Fibroblast of pulmonary artery (primary cell): ENCODE data around the gene TMEM115.
A peak's percentile ranks its signal among the peaks of the same experiment; 100 is the strongest.

Experiments
- DNase-seq: peaks from one replicate; pipeline ENCODE4 v3.0.0-alpha.2; 2010; ENCODE audit warnings: low read depth
- H3K4me3 ChIP-seq: replicated peaks from 2 replicates; pipeline ENCODE4 v1.5.1; 2011; ENCODE audit warnings: low read depth, mild to moderate bottlenecking, control low read depth, low read length, moderate library complexity
- CTCF ChIP-seq: IDR thresholded peaks from 2 replicates; pipeline ENCODE4 v1.5.1; 2011; ENCODE audit warnings: mild to moderate bottlenecking, control low read depth, low read length, inconsistent platforms; ENCODE audit errors: missing control alignments

Gene TMEM115

GRCh38 chr3:50352781-50353180 lies 6.5 kb downstream of the TMEM115 start:
- no peak for DNase-seq
- no peak overlapping the region for H3K4me3 ChIP-seq
- TF ChIP-seq CTCF, result peak; percentile 22

- no peak for DNase-seq
- TF ChIP-seq CTCF, result no peak
- H3K4me3 ChIP-seq, result peak overlapping the region; percentile 92
Measured at GRCh38 chr3:50351323-50351697, 8.0 kb downstream of the TMEM115 start.

DNA sequence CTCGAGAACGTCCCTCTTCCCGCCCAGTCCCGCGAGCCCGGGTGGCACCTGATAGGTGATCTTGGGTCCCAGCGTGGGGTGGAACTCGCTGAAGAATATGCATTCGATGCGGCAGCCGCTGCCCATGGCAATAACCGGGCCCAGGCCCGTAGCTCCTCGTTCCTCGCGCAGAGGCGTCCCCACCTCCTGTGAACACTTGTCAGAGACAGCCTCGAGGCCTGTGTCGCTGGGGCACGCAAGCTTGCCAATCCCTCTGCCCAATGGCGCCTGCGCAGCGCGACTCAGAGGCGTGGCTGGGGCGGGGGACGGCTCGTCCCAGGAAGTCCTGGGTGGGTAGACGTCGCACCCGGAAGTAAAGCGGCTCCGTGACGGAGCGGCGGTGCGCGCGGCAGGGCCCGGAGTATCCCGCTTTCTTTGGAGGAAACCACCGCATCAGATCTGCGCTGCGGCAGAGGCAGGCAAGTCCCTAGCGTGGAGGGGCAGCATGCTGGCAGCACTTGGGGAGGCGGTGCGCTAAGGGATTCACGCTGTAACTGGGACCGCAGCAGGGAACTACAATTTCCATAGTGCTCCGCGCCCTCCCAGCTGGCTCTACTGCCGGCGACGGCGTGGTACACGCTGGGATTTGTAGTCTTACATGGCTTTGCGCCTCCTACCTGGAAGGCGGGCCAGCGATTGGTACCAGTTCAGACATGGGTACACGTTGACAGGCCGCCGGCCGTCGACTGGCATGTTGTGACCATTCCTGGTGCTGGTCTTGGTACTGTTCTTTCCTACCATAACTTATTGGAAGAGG lies 8.6 kb downstream of the TMEM115 start, which contains the start of the genes CYB561D2 and NPRL2:
Gene CYB561D2, plus strand, starts transcription at position 336 of the 796 bp plus-strand sequence. CDS start 572 bp downstream, outside the sequence.
Gene NPRL2, minus strand, starts transcription at position 249 of the 796 bp plus-strand sequence. Its CDS starts 123 bp downstream, at position 126.
- no peak for TF ChIP-seq CTCF
- peak within 1 kb of the TSS; percentile 92 for H3K4me3 ChIP-seq
- DNase-seq, result peak; percentile 90

- H3K4me3 ChIP-seq, result peak overlapping the region; percentile 92
- no peak for DNase-seq
- no peak for TF ChIP-seq CTCF
Measured at GRCh38 chr3:50350213-50350526, 9.2 kb downstream of the TMEM115 start.

DNA sequence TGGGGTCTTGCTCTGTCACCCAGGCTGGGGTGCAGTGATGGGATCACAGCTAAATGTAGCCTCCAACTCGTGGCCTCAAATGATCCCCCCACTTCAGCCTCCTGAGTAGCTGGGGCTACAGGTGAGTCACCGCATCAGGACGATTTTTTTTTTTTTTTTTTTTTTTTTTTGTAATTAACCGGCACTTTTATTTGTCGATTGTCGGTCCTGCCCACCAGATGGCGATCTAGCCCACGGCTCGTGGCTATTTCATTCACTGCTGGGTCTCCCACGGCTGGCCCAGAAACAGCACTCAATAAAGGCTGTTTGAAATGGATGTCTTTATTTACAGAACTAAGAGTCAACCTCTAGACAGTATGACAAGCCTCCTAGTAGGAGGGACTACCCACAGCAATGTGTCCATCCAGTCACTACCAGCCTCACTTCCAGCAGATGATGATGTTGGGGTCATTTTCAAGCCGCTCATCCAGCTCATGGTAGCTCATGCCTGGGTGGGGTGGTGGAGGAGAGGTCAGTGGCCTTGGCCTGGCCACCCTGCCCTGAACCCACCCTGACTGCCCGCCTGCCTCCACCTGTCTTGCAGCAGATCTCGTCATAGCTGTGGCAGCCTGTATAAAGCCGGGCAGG lies 12.0 kb downstream of the TMEM115 start:
- no peak overlapping the region for H3K4me3 ChIP-seq
- peak; percentile 80 for DNase-seq
- peak; percentile 59 for TF ChIP-seq CTCF

GRCh38 chr3:50345586-50346234 lies 13.6 kb downstream of the TMEM115 start, which contains the start of gene ZMYND10:
Gene ZMYND10, minus strand, starts transcription at chr3:50345732. Its CDS starts 153 bp downstream, at chr3:50345579.
- no peak for TF ChIP-seq CTCF
- peak; percentile 47 for DNase-seq
- H3K4me3 ChIP-seq, result peak within 1 kb of the TSS; percentile 55
